ENCODE measurements around the gene SLC22A17. TPM values are rescaled to one million over a fixed set of nuclear protein-coding genes. Genes with fewer than 3 reads are reported as not detected.

SLC22A17 gene
- total and polyA plus RNA-seq, 2 of the 13 experiments (the other 11 are each of a cell fraction or from before 2014, with no cell fraction given): 0.95 to 1.1 TPM

- Histone ChIP-seq H4K20me1 (ENCODE audit: insufficient read depth, low read length) (no peaks in the 10 kb centered on the region), H2AFZ (ENCODE audit: low read length) (no peak overlapping the region), H3K79me2 (ENCODE audit: insufficient read depth, low read length) (no peaks in the 10 kb centered on the region), H3K9me3 (ENCODE audit: low read length) (no peaks in the 10 kb centered on the region), H3K4me1 (ENCODE audit: insufficient read depth, low read length) (peaks cover 3% of the 10 kb centered on the region; the same call in 1 of the 2 replicates), H3K27me3 (ENCODE audit: control insufficient read depth in 1 of 2, insufficient read depth in 2 of 2, low read length in 2 of 2) (peaks cover 41 to 94% of the 10 kb centered on the region in 2 experiments), H3K36me3 (replicated peaks in 1 of 2; ENCODE audit: control insufficient read depth in 1 of 2, insufficient read depth in 2 of 2, low read length in 2 of 2) (no peaks in the 10 kb centered on the region), H3K4me2 (ENCODE audit: low read depth, low read length) (no peak overlapping the region), H3K27ac (ENCODE audit: extremely low read length, insufficient read depth, low read length) (no peak overlapping the region), H3K9ac (ENCODE audit: insufficient read depth, low read depth, low read length) (no peak overlapping the region), H3K4me3 (replicated peaks in 1 of 3; ENCODE audit: insufficient read depth in 1 of 3, low read depth in 2 of 3, low read length in 3 of 3) (no peak overlapping the region)
- TF ChIP-seq EZH2 (conservative IDR thresholded peaks at IDR 0.05; ENCODE audit: low read depth, low read length) (peak; percentile 94), MTF2 (CRISPR knock-in tag; IDR thresholded peaks at IDR 0.05; ENCODE audit: borderline replicate concordance) (peak; percentile 82; the same call in 1 of the 2 replicates), FOXA3 (CRISPR knock-in tag; IDR thresholded peaks at IDR 0.05) (no peak)
- WGBS (ENCODE audit: low lambda C conversion rate): 9% methylated on average over 48 of the region's 51 CpGs
- FAIRE-seq (no peak), DNase-seq (ENCODE audit: low spot score) (no peak), ATAC-seq (peak; percentile 14)
- ChIA-PET POLR2A (no interaction called here), CTCF (ENCODE audit: low intra/inter-chr PET ratio, low total read pairs) (no interaction called here)
- BruUV-seq (replicated peaks): no TSS peak
- intact Hi-C loops (cut with micrococcal nuclease; ENCODE audit: unreplicated experiment): no loop called here
- in situ Hi-C loops (cut with HindIII; ENCODE audit: extremely low pct_ligation_motif_present, low pct_unique_long_range_greater_than_20kb): no loop called here
These were observed 13.2 kb upstream of the SLC22A17 start for GRCh38 chr14:23365732-23366425.

GRCh38 chr14:23365036-23365731, 12.5 kb upstream of the SLC22A17 start, which contains the start of gene EFS:
Gene EFS, minus strand, starts transcription at chr14:23365172. Its CDS starts 147 bp downstream, at chr14:23365025.
- Histone ChIP-seq H3K9ac (ENCODE audit: insufficient read depth, low read depth, low read length) (no peak within 1 kb of the TSS), H3K79me2 (ENCODE audit: insufficient read depth, low read length) (no peaks in the 10 kb centered on the region), H3K4me3 (replicated peaks in 1 of 3; ENCODE audit: insufficient read depth in 1 of 3, low read depth in 2 of 3, low read length in 3 of 3) (no peak within 1 kb of the TSS), H2AFZ (ENCODE audit: low read length) (no peak within 1 kb of the TSS), H3K4me2 (ENCODE audit: low read depth, low read length) (no peak within 1 kb of the TSS), H3K27me3 (ENCODE audit: control insufficient read depth in 1 of 2, insufficient read depth in 2 of 2, low read length in 2 of 2) (peaks cover 46 to 94% of the 10 kb centered on the region in 2 experiments), H3K4me1 (ENCODE audit: insufficient read depth, low read length) (peaks cover 9% of the 10 kb centered on the region; the same call in 1 of the 2 replicates), H3K27ac (ENCODE audit: extremely low read length, insufficient read depth, low read length) (no peak within 1 kb of the TSS), H4K20me1 (ENCODE audit: insufficient read depth, low read length) (no peaks in the 10 kb centered on the region), H3K36me3 (replicated peaks in 1 of 2; ENCODE audit: control insufficient read depth in 1 of 2, insufficient read depth in 2 of 2, low read length in 2 of 2) (no peaks in the 10 kb centered on the region), H3K9me3 (ENCODE audit: low read length) (no peaks in the 10 kb centered on the region)
- DNase-seq (ENCODE audit: low spot score): no peak
- BruUV-seq (replicated peaks): no TSS peak
- CTCF ChIA-PET (ENCODE audit: low intra/inter-chr PET ratio, low total read pairs): no interaction called here
- FAIRE-seq: no peak
- POLR2A ChIA-PET: no interaction called here
- 12% methylated on average over 73 of the region's 74 CpGs for WGBS (ENCODE audit: low lambda C conversion rate)
- in situ Hi-C loops (cut with HindIII; ENCODE audit: extremely low pct_ligation_motif_present, low pct_unique_long_range_greater_than_20kb) (no loop called here), intact Hi-C loops (cut with micrococcal nuclease; ENCODE audit: unreplicated experiment) (no loop called here)
- ATAC-seq: no peak; the same call in 1 of the 3 replicates
- no peak for TF ChIP-seq ZSCAN20 (CRISPR knock-in tag; IDR thresholded peaks at IDR 0.05; ENCODE audit: borderline replicate concordance)
- peak; percentile 90 for TF ChIP-seq ZNF800 (CRISPR knock-in tag; IDR thresholded peaks at IDR 0.05)
- peak; percentile 34; the same call in 1 of the 2 replicates for TF ChIP-seq ZNF687 (CRISPR knock-in tag; IDR thresholded peaks at IDR 0.05)
- TF ChIP-seq MAFK (conservative IDR thresholded peaks at IDR 0.05 in 1 of 2, IDR thresholded peaks at IDR 0.05 in 1 of 2; ENCODE audit: low read length in 2 of 2): peak; percentile 8 to 16; a peak in 1 of 4 replicates
- no peak for TF ChIP-seq ZFP41 (CRISPR knock-in tag; IDR thresholded peaks at IDR 0.05; ENCODE audit: borderline replicate concordance)
- TF ChIP-seq DNMT3B (CRISPR knock-in tag; conservative IDR thresholded peaks at IDR 0.05): no peak
- no peak for TF ChIP-seq ZNF850 (CRISPR knock-in tag; conservative IDR thresholded peaks at IDR 0.05)
